Measurements from ENCODE around the gene APPL2.

GRCh38 chr12:105214148-105214547, 21.8 kb downstream of the APPL2 start:
- no peak for TF ChIP-seq CTCF (IDR thresholded peaks at IDR 0.05)
- no peak for TF ChIP-seq POLR2A (IDR thresholded peaks at IDR 0.05)
